Breast epithelium (tissue), 4 donors: ENCODE measurements around the gene CMTM7. TPM values are rescaled to one million over a fixed set of nuclear protein-coding genes. Genes with fewer than 3 reads are reported as not detected.
"Not testable (repeated sequence)": the region's sequence is repeated elsewhere in the genome, so short reads cannot be mapped to it uniquely, and the experiment has no call there.

Source experiments
- DNase-seq, 2 donors: peaks; one replicate each; pipeline ENCODE4 v3.0.0-alpha.2; 2019; ENCODE audit warnings: low spot score in 2 of 2
- H3K27ac ChIP-seq, 2 donors: fragments of 200-600 bp; sonication (generic) in 1 of 2; one replicate each; pipeline ENCODE4 v1.5.1; 2016 to 2019; ENCODE audit warnings: mild to moderate bottlenecking in 1 of 2
- H3K27me3 ChIP-seq, 2 donors: fragments of 200-600 bp; sonication (generic) in 1 of 2; one replicate each; pipeline versions ENCODE4 v1.5.1 to v1.6.0; 2017 to 2019; ENCODE audit warnings: control low read depth in 1 of 2, mild to moderate bottlenecking in 1 of 2
- H3K36me3 ChIP-seq: fragments of 200-600 bp; one replicate; pipeline ENCODE4 v1.5.1; 2019
- H3K4me1 ChIP-seq, 2 donors: fragments of 200-600 bp; sonication (generic); one replicate each; pipeline ENCODE4 v1.5.1; 2016 to 2019; ENCODE audit warnings: control low read depth in 1 of 2
- H3K4me3 ChIP-seq, 3 donors: fragments of 200-600 bp; sonication (generic); 1 replicate in 2 of 3; 2 replicates in 1 of 3; pipeline ENCODE4 v1.5.1; 2016 to 2019; ENCODE audit warnings: mild to moderate bottlenecking in 3 of 3, moderate library complexity in 2 of 3
- H3K9me3 ChIP-seq, 2 donors: fragments of 200-600 bp; sonication (generic) in 1 of 2; one replicate each; pipeline ENCODE4 v1.5.1; 2016 to 2019; ENCODE audit warnings: control low read depth in 1 of 2
- POLR2A ChIP-seq: fragments of 450-650 bp; IDR thresholded peaks from one replicate; pipeline ENCODE4 v1.6.1; 2016; ENCODE audit warnings: antibody characterized with exemption, mild to moderate bottlenecking, moderate library complexity
- POLR2AphosphoS5 ChIP-seq, 3 donors: sonication (generic); formaldehyde crosslinking; IDR thresholded peaks; one replicate each; pipeline ENCODE4 v1.6.1; 2017; ENCODE audit warnings: antibody characterized with exemption in 3 of 3
- intact Hi-C: fragments of 100-400 bp; cut with DNase I; formaldehyde crosslinking; loops from one replicate; pipeline ENCODE4 v1.15.1; 2023; ENCODE audit warnings: low total_unique reads
- total RNA-seq, 3 donors: library from RNA; depleted of rRNA; stranded (reverse); fragments of >200 nt; gene quantifications; one replicate each; pipeline ENCODE4 v1.1.0, GENCODE V29; 2016
- TF ChIP-seq, protein P1 (sequence below), 3 donors: fragments of 450-650 bp; IDR thresholded peaks; one replicate each; pipeline ENCODE4 v1.5.1; 2016 to 2017; ENCODE audit warnings: antibody characterized with exemption in 3 of 3, mild to moderate bottlenecking in 3 of 3, moderate library complexity in 3 of 3

Gene CMTM7
- total RNA-seq, 3 donors from 2014 or later = 16.8 to 111 (median 58.0) TPM

DNA sequence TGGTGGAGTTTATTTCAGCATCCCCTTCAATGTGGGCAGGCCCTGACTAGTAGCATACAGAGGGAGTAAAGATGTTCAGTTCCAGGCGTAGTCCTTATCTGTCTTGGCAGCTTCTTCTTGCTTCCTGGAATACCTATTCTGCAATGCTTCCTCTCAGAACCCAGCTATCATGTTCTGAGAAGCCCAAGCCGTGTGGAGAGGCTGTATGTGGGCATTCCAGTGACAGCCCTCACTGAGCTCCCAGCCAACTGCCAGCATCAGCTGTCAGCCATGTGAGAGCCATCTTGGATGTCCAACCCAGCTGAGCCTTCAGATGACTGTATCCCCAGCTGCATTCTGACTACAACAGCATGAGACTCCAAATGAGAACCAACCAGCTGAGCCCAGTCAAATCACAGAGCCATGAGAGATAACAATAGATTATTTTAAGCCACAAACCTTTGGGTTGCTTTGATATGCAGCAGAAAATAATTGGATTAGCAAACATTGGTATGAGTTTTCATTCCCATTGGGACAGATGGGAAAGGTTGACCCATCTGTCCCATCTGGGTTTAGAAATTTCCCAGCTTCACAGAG lies 8.4 kb upstream of the CMTM7 start:
- no peaks in the 10 kb centered on the region for H3K27me3 ChIP-seq
- DNase-seq = no peak
- H3K36me3 ChIP-seq = no peaks in the 10 kb centered on the region
- no peaks in the 10 kb centered on the region for H3K4me1 ChIP-seq
- no peak for TF ChIP-seq POLR2AphosphoS5 (IDR thresholded peaks at IDR 0.05)
- TF ChIP-seq POLR2A = no peak
- TF ChIP-seq, protein P1, sequence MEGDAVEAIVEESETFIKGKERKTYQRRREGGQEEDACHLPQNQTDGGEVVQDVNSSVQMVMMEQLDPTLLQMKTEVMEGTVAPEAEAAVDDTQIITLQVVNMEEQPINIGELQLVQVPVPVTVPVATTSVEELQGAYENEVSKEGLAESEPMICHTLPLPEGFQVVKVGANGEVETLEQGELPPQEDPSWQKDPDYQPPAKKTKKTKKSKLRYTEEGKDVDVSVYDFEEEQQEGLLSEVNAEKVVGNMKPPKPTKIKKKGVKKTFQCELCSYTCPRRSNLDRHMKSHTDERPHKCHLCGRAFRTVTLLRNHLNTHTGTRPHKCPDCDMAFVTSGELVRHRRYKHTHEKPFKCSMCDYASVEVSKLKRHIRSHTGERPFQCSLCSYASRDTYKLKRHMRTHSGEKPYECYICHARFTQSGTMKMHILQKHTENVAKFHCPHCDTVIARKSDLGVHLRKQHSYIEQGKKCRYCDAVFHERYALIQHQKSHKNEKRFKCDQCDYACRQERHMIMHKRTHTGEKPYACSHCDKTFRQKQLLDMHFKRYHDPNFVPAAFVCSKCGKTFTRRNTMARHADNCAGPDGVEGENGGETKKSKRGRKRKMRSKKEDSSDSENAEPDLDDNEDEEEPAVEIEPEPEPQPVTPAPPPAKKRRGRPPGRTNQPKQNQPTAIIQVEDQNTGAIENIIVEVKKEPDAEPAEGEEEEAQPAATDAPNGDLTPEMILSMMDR (IDR thresholded peaks at IDR 0.05) = no peak
- H3K9me3 ChIP-seq = no peaks in the 10 kb centered on the region
- intact Hi-C loops = loop anchor here (5.0 kb wide), 1 partner anchor 534 kb away; no protein-coding TSS in a partner anchor
- H3K4me3 ChIP-seq = no peak overlapping the region
- no peak overlapping the region for H3K27ac ChIP-seq

- H3K27me3 ChIP-seq = no peaks in the 10 kb centered on the region
- no peaks in the 10 kb centered on the region for H3K36me3 ChIP-seq
- no peak for DNase-seq
- TF ChIP-seq, protein P1 (IDR thresholded peaks at IDR 0.05) = no peak
- TF ChIP-seq POLR2A (no peak), POLR2AphosphoS5 (IDR thresholded peaks at IDR 0.05) (no peak)
- intact Hi-C loops = loop anchor here (5.0 kb wide), 1 partner anchor 532 kb away; no protein-coding TSS in a partner anchor
- no peaks in the 10 kb centered on the region for H3K4me1 ChIP-seq
- H3K4me3 ChIP-seq = no peak overlapping the region
- H3K27ac ChIP-seq = no peak overlapping the region
- H3K9me3 ChIP-seq = no peaks in the 10 kb centered on the region
Observed at GRCh38 chr3:32384938-32385337, 6.7 kb upstream of the CMTM7 start.

GRCh38 chr3:32387512-32387911 lies 4.1 kb upstream of the CMTM7 start:
- TF ChIP-seq POLR2AphosphoS5 (IDR thresholded peaks at IDR 0.05) = no peak
- TF ChIP-seq POLR2A = no peak
- TF ChIP-seq, protein P1 (IDR thresholded peaks at IDR 0.05) = no peak
- no peaks in the 10 kb centered on the region for H3K36me3 ChIP-seq
- intact Hi-C loops = no loop called here
- DNase-seq = no peak
- no peaks in the 10 kb centered on the region for H3K27me3 ChIP-seq
- no peak overlapping the region for H3K27ac ChIP-seq
- no peak overlapping the region for H3K4me3 ChIP-seq
- no peaks in the 10 kb centered on the region for H3K9me3 ChIP-seq
- no peaks in the 10 kb centered on the region for H3K4me1 ChIP-seq

- H3K27me3 ChIP-seq, DNase-seq, H3K4me1 ChIP-seq, H3K27ac ChIP-seq, H3K4me3 ChIP-seq, H3K9me3 ChIP-seq, intact Hi-C loops, H3K36me3 ChIP-seq: not testable (repeated sequence)
Observed at GRCh38 chr3:32389577-32389976, 2.1 kb upstream of the CMTM7 start.

- Histone ChIP-seq H3K4me1 (no peaks in the 10 kb centered on the region), H3K9me3 (no peaks in the 10 kb centered on the region), H3K36me3 (no peaks in the 10 kb centered on the region), H3K4me3 (peak overlapping the region; percentile 69 to 93 (median 84)), H3K27me3 (no peaks in the 10 kb centered on the region), H3K27ac (peak overlapping the region; percentile 93)
- peak; percentile 64 to 75 for DNase-seq
- TF ChIP-seq, protein P1 (IDR thresholded peaks at IDR 0.05) = no peak
- no peak for TF ChIP-seq POLR2AphosphoS5 (IDR thresholded peaks at IDR 0.05)
- TF ChIP-seq POLR2A = no peak
- intact Hi-C loops = no loop called here
Observed at GRCh38 chr3:32392536-32393302, 1.1 kb downstream of the CMTM7 start.
